ENCODE data around the gene OPN4.

OPN4 gene

GRCh38 chr10:86662186-86663045 is 8.1 kb downstream of the OPN4 start:
- no peak for DNase-seq

GRCh38 chr10:86663046-86663345 is 8.6 kb downstream of the OPN4 start:
- DNase-seq = no peak

GRCh38 chr10:86663576-86664339 is 9.4 kb downstream of the OPN4 start:
- DNase-seq = no peak

GRCh38 chr10:86664341-86665217 is 10.2 kb downstream of the OPN4 start:
- DNase-seq = no peak

GRCh38 chr10:86665218-86665607 is 10.9 kb downstream of the OPN4 start:
- no peak for DNase-seq

GRCh38 chr10:86665868-86666267 is 11.5 kb downstream of the OPN4 start:
- no peak for DNase-seq

- no peak for DNase-seq
Measured at GRCh38 chr10:86666538-86666937, 12.2 kb downstream of the OPN4 start.

- no peak for DNase-seq
Measured at GRCh38 chr10:86667421-86668181, 13.3 kb downstream of the OPN4 start.

- peak; percentile 78 for DNase-seq
Measured at GRCh38 chr10:86668297-86669165, 14.2 kb downstream of the OPN4 start, which contains the start of gene LDB3. LDB3 (plus strand) TSS chr10:86668511; CDS start chr10:86668692, 181 bp downstream.

- no peak for DNase-seq
Measured at GRCh38 chr10:86670290-86670811, 16.0 kb downstream of the OPN4 start.

GRCh38 chr10:86670876-86671275 is 16.5 kb downstream of the OPN4 start:
- DNase-seq = no peak

- no peak for DNase-seq
Measured at GRCh38 chr10:86671419-86671818, 17.1 kb downstream of the OPN4 start.

GRCh38 chr10:86671985-86672710 is 17.8 kb downstream of the OPN4 start:
- DNase-seq = no peak

GRCh38 chr10:86673216-86673826 is 19.0 kb downstream of the OPN4 start:
- DNase-seq = no peak

GRCh38 chr10:86673827-86674581 is 19.7 kb downstream of the OPN4 start:
- no peak for DNase-seq

- no peak for DNase-seq
Measured at GRCh38 chr10:86674912-86675311, 20.6 kb downstream of the OPN4 start.

- no peak for DNase-seq
Measured at GRCh38 chr10:86677374-86677773, 23.0 kb downstream of the OPN4 start.

- no peak for DNase-seq
Measured at GRCh38 chr10:86678999-86679792, 24.8 kb downstream of the OPN4 start.
